ENCODE data around the gene LRATD1.

DNA sequence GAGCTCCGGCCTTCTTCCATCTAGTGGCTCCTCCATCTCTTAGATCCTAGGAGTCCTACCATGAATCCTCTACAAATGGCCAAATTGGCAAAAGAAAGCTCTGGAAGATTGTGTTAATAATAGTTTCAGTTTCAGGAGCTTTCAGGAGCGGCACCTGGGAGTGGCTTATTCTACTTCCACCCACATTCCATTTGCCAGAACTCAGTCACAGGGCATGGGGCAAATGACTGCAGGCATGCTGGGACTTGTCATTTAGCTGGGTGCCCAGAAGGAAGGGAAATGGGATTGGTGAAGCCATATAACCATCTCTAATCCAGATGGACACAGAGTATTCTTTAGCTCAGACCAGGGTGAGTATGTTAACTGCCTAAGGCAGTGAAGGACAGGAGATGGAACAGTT, 3.6 kb upstream of the LRATD1 start:
- TF ChIP-seq, protein P1, sequence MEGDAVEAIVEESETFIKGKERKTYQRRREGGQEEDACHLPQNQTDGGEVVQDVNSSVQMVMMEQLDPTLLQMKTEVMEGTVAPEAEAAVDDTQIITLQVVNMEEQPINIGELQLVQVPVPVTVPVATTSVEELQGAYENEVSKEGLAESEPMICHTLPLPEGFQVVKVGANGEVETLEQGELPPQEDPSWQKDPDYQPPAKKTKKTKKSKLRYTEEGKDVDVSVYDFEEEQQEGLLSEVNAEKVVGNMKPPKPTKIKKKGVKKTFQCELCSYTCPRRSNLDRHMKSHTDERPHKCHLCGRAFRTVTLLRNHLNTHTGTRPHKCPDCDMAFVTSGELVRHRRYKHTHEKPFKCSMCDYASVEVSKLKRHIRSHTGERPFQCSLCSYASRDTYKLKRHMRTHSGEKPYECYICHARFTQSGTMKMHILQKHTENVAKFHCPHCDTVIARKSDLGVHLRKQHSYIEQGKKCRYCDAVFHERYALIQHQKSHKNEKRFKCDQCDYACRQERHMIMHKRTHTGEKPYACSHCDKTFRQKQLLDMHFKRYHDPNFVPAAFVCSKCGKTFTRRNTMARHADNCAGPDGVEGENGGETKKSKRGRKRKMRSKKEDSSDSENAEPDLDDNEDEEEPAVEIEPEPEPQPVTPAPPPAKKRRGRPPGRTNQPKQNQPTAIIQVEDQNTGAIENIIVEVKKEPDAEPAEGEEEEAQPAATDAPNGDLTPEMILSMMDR (IDR thresholded peaks at IDR 0.05), result no peak
- TF ChIP-seq POLR2AphosphoS5 (IDR thresholded peaks at IDR 0.05) (no peak), EP300 (IDR thresholded peaks at IDR 0.05) (no peak), POLR2A (IDR thresholded peaks at IDR 0.05) (no peak)
